NOMO-1 treated with dmso at 0.1 percent for 144 hours (cell line): Measurements from ENCODE around the gene MMP15.
"Not testable (repeated sequence)": the region's sequence is repeated elsewhere in the genome, so short reads cannot be mapped to it uniquely, and the experiment has no call there.

ENCODE experiments used
- DNase-seq: peaks from one replicate; lab custom pipeline; 2025; ENCODE audit not compliant: unreplicated experiment; lab: John Stamatoyannopoulos, UW

Gene MMP15

DNA sequence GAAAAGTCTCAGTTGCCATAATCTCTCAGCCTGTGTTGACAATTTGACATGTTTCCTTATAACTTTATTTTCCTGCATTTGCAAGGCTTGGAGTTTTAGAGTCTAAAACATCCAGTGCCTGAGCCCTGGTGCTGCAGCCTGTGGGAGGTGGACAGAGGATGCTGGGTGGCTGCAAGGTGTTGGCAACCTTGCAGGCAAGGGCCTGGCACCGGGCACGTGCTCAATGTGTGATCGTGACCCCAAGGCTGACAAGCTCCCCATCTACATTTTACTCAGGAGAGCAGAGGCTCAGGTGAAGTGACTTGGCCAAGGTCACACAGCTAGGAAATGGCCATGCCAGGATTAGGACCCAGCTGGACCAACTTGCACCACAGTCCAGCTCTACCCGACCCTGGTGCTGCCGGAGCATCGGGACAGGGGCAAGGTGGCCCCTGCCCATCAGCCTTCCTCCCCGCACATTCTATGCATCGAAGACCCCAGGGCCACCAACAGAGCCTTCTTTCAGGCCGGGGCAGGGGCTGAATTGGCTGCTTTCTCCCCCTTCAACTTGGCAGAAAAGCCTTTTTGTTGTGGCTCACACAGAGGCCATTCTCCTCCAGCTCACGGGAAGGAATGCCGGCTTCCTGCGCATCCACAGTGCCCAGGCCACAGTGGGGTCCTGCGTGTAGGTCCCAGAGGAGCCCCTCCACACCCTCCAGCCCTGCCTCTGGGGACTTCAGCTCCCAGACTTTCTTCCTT is 23.1 kb downstream of the MMP15 start:
- DNase-seq: no peak

GRCh38 chr16:58049232-58050185 is 24.0 kb downstream of the MMP15 start:
- DNase-seq: no peak

DNA sequence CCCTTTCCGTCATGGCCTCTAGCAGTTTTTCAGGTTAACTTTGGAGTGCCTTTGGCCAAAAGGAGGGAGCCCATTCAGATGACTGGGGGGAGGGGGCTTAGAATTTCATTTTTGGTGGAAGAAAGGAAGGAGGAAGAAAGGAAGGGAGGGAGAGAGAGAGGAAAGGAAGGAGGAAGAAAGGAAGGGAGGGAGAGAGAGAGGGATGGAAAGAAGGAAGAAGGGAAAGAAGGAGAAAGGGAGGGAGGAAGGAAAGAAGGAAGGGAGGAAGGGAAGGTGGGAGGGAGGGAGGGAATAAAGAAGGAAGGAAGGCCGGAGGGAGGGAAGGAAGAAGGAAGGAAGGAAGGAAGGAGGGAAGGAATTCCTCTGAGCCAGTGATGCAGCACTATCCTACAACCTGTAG is 25.7 kb downstream of the MMP15 start:
- no peak for DNase-seq

DNA sequence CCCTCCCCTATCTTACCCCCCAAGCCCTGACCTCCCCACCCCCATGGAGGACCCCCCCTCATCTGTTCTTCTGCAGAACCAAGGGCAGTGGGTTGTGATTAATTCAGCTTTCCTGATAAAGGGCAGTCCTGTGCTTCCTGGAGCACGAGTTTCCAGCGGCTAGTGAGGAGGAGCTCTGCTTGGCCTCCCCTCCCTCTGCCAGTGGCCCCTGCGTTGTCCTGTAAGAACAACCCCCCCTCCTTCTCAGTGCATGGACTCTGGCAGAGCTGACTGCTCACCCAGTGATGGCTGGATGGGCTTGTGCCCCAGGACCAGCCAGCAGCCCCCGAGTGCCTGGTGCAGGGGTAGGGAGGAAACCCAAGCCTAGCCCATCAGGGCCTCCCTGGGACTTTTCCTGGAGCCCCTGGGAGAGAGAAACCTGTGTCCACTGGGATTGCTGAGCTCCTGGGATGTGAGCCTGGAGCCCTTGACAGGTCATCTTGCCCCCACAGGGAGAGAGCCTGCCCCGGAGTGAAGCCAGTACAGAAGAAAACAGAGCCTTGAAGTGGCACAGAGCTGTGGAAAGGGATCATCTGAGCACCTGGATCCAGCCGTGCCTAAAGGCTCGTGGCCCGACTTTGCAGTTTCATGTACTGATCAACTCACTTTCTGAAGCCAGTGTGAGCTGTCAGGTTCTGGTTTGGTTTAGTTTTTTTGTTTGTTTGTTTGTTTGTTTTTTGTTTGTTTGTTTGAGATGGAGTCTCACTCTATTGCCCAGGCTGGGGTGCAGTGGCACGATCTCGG is 26.5 kb downstream of the MMP15 start:
- no peak for DNase-seq

DNA sequence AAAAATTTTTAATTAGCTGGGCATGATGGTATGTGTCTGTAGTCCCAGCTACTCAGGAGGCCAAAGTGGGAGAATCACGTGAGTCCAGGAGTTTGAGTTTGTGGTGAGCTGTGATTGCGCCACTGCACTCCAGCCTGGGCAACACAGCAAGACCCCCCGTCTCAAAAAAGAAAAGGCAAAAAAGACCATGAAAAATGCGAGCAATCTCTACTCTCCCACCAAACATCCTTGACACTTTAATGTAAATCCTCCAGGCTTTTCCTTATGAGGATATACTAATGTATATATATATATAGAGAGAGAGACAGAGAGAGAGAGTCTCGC is 28.1 kb downstream of the MMP15 start:
- no peak for DNase-seq

- no peak for DNase-seq
Observed at GRCh38 chr16:58054289-58054688, 28.7 kb downstream of the MMP15 start.

DNA sequence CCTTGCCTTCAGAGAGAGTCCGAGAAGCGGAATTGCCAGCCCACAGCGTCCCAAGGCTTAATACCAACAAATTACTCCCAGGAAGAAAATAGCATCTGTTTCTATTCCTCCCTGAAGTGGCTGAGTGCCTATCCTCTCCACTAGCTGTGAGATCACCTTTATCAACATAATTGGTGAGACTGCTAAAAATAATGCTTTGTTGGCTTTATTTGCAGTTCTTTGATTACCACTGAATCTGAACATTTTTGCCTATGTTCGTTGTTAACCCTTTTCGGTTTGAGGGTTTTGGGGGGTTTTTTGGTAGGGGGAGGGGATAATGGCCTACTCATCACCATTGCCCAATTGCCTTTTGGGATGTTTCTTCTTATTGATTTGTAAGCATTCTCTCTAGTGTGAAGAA is 31.0 kb downstream of the MMP15 start:
- no peak for DNase-seq

- DNase-seq: no peak
Observed at GRCh38 chr16:58057121-58057520, 31.6 kb downstream of the MMP15 start.

GRCh38 chr16:58057784-58058183 is 32.2 kb downstream of the MMP15 start:
- no peak for DNase-seq

GRCh38 chr16:58062821-58063220 is 37.3 kb downstream of the MMP15 start:
- no peak for DNase-seq

DNA sequence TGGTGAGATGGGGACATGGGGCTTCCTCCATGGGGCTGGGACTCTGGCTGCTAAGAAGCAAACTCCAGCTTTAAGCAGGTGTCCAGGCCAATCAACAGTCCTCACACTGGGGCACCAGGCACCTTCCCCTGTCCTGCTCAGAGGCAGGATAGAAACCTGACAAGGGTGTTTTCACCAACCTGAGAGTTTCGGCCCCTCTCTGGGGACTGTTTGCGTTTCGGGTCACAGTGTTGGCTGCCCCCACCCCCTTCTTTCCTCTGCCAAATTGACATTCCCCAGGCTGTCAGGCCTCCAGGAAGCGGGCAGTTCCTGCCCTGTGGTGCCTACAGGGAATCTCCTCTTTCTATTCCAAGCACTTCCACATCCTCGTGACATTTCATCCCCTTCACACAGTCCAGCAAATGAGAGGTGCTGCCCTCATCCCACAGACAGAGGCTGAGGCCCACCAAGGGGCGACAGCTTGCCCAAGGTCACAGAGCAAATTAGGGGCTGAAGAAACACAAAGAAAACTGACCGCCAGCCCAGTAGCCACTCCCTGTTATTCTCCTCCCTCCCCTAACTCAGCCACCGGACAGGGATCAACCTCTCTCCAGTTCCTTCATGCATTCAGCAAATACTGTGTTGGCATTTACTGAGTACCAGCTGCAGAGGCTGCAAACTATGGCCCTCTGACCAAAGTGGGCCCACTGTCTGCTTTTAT is 38.0 kb downstream of the MMP15 start:
- no peak for DNase-seq

DNA sequence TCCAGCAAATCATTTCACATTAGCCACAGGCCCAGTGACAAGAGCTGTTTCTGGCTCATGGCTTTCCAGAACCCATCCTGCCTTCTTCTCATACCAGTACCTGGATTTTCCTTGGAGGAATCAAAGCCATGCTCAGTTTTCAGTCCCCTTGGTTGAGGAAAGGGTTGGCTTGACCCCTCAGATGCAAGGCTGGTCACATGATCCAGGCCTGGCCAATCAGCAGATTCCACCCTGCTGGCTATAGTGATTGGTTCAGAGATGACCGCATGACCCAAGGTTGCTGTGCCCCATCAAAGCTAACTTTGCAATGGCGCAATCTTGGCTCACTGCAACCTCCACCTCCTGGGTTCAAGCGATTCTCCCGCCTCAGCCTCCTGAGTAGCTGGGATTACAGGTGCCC is 45.0 kb downstream of the MMP15 start:
- DNase-seq: no peak

- DNase-seq: not testable (repeated sequence)
Observed at GRCh38 chr16:58072134-58072533, 46.6 kb downstream of the MMP15 start.

DNA sequence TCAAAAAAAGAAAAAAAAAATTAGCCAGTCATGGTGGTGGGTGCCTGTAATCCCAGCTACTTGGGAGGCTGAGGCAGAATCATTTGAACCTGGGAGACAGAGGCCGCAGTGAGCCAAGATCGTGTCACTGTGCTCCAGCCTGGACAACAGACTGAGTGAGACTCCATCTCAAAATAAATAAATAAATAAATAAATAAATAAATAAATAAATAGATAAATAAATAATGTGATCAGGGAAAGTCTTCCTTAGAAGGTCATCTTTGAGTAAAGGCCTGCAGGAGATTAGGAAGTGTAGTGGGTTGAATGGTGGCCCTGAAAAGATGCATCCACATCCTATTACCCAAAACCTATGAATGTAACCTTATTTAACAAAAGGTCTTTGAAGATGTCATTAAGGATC is 47.5 kb downstream of the MMP15 start:
- DNase-seq: not testable (repeated sequence)

DNA sequence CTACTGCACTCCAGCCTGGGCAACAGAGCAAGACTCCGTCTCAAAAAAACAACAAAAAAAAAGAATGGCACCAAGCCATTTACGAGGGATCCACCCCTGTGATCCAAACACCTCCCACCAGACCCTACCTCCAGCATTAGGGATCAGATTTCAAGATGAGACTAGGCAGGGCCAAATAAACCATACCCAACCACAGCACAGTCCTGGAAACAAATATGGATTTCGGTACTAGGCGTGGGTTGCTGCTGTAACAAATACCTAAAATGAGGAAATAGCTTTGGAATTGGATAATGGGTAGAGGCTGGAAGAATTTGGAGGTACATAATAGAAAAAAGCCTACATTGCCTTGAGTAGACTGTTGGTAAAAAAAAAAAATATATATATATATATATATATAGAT is 49.1 kb downstream of the MMP15 start:
- DNase-seq: no peak

GRCh38 chr16:58076514-58076913 is 51.0 kb downstream of the MMP15 start:
- DNase-seq: no peak

DNA sequence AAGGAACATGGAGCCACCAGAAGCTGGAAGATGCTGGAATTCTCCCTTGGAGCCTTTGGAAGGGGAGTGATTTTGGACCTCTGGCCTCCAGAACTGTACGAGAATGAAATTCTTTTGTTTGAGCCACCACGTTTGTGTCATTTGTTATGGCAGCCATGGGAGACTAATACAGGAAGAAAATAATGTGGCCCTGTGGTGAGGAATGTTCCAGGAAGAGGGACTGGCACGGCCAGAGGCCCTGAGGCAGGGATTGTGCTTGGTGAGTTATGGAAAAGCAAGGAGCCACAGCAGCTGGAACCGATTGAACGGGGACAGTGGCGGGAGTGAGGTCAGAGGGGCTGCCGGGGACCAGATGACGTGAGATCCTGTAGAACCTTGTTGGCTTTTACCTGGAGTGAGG is 52.2 kb downstream of the MMP15 start:
- DNase-seq: no peak

- DNase-seq: not testable (repeated sequence)
Observed at GRCh38 chr16:58080657-58081056, 55.1 kb downstream of the MMP15 start.

DNA sequence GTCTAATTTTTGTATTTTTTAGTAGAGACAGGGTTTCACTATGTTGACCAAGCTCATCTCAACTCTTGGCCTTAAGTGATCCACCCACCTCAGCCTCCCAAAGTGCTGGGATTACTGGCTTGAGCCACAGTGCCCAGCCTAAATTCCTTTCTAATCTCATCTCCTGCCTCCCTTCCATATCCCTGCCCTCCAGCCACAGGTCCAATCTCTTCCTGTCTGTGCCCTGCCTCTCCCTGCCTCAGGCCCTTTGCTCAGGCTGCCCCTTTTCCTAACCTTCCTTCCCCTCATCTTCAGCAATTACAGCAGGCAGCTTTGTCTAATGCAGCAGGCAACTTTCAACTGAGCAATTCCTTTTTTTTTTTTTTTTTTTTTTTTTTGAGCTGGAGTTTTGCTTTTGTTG is 56.8 kb downstream of the MMP15 start:
- DNase-seq: no peak

- DNase-seq: no peak
Observed at GRCh38 chr16:58084635-58085034, 59.1 kb downstream of the MMP15 start.

DNA sequence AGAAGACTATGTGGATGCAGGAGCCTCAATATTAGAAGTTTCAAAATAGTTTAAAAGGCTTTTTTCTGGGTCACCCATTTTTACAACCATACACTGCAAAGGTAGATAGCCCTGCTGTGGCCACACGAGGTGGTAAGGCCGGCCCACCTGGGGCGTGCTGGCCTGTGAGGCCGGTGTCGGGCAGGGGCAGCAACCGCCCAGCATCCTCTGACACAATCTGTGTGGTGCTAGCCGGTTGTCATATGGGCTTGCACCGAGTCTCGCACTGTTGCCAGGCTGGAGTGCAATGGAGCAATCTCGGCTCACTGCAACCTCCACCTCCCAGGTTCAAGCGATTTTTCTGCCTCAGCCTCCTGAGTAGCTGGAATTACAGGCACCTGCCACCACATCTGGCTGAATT is 59.6 kb downstream of the MMP15 start:
- no peak for DNase-seq
